HFFc6 (cell line): ENCODE measurements around the gene RAC2. TPM values are rescaled to one million over a fixed set of nuclear protein-coding genes. Genes with fewer than 3 reads are reported as not detected.

Experiments
- DNase-seq: peaks from one replicate; pipeline ENCODE4 v3.0.0-alpha.2; 2018
- H3K27ac Mint-ChIP-seq: 2 replicates; pipeline ENCODE4 v1.8.0; 2020; ENCODE audit warnings: mild to moderate bottlenecking, mixed read lengths
- H3K27me3 Mint-ChIP-seq: 2 replicates; pipeline ENCODE4 v1.8.0; 2021; ENCODE audit warnings: mild to moderate bottlenecking, moderate library complexity, mixed read lengths; ENCODE audit not compliant: insufficient read depth
- H3K36me3 Mint-ChIP-seq: 2 replicates; pipeline ENCODE4 v1.8.0; 2021; ENCODE audit warnings: low read depth, mixed read lengths
- H3K4me1 Mint-ChIP-seq: 2 replicates; pipeline ENCODE4 v1.8.0; 2020; ENCODE audit warnings: low read depth, mixed read lengths
- H3K4me3 Mint-ChIP-seq: 2 replicates; pipeline ENCODE4 v1.8.0; 2020; ENCODE audit warnings: mild to moderate bottlenecking, moderate library complexity, mixed read lengths
- H3K9me3 Mint-ChIP-seq: 2 replicates; pipeline ENCODE4 v1.8.0; 2020; ENCODE audit warnings: mild to moderate bottlenecking, mixed read lengths
- total RNA-seq, 6 experiments: library from RNA; stranded (reverse); fragmentation: NEBNext Ultra II Directional; extraction: Animal tissue kit (Norgen Biotek cat#: 25700); gene quantifications; 2 replicates in 1 of 6; 3 replicates in 5 of 6; pipeline ENCODE4 v1.2.3, GENCODE V29; 2021
- TF ChIP-seq, protein P1 (sequence below): fragments of 200-600 bp; sonication (generic); IDR thresholded peaks from 2 replicates; pipeline ENCODE4 v1.5.0; 2021; ENCODE audit warnings: antibody characterized with exemption, mild to moderate bottlenecking

The RAC2 gene
- total RNA-seq, 6 experiments from 2014 or later, result 29.9 to 57.2 (median 53.5) TPM

GRCh38 chr22:37280718-37281117, 36.6 kb upstream of the RAC2 start:
- Mint-ChIP-seq H3K27me3 (peaks cover 9% of the 10 kb centered on the region), H3K4me3 (no peak overlapping the region), H3K4me1 (peaks cover 25% of the 10 kb centered on the region), H3K9me3 (no peaks in the 10 kb centered on the region), H3K36me3 (no peaks in the 10 kb centered on the region), H3K27ac (no peak overlapping the region)
- DNase-seq, result no peak
- TF ChIP-seq, protein P1, sequence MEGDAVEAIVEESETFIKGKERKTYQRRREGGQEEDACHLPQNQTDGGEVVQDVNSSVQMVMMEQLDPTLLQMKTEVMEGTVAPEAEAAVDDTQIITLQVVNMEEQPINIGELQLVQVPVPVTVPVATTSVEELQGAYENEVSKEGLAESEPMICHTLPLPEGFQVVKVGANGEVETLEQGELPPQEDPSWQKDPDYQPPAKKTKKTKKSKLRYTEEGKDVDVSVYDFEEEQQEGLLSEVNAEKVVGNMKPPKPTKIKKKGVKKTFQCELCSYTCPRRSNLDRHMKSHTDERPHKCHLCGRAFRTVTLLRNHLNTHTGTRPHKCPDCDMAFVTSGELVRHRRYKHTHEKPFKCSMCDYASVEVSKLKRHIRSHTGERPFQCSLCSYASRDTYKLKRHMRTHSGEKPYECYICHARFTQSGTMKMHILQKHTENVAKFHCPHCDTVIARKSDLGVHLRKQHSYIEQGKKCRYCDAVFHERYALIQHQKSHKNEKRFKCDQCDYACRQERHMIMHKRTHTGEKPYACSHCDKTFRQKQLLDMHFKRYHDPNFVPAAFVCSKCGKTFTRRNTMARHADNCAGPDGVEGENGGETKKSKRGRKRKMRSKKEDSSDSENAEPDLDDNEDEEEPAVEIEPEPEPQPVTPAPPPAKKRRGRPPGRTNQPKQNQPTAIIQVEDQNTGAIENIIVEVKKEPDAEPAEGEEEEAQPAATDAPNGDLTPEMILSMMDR, result no peak

DNA sequence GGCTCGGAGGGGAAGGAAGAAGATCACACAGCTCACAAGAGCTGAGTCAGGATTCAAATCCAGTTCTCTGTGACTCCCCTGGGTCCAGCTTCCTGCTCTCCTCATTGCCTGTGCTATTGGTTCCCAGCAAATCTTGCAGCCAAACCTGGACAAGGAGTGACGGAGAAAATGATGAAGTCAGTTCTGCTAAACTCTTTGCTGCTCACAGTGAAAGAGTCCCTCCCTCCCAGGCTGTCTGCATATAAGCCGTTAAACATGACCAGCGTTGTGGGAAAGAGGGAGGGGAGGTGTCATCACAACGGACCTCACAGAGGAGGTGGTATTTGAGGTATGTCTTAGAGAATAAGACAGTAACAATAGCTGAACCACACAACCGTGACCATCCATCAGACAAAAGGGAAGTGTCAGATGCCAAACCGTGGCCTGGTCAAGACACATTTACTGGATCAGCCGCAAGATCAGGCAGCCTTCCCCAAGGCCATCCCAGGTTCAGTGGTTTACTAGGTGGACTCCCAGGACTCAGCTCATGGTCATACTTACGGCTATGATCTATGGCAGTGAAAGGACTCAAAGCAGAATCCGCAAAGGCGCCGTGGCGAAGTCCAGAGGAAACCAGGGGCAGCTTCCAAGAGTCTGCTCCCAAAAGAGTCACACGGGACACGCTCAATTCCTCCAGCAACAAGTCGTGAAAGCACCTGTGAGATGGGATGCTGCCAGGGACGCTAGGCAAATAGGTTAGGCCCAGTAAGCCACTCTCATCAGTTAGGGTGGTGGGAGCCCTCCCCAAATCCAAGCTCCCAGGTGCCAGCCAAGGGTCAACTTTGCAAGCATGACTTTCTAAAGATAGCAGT, 35.5 kb upstream of the RAC2 start:
- Mint-ChIP-seq H3K9me3 (no peaks in the 10 kb centered on the region), H3K4me3 (no peak overlapping the region), H3K27ac (no peak overlapping the region), H3K27me3 (peaks cover 5% of the 10 kb centered on the region), H3K36me3 (no peaks in the 10 kb centered on the region), H3K4me1 (peaks cover 18% of the 10 kb centered on the region)
- DNase-seq, result no peak
- TF ChIP-seq, protein P1, result no peak

DNA sequence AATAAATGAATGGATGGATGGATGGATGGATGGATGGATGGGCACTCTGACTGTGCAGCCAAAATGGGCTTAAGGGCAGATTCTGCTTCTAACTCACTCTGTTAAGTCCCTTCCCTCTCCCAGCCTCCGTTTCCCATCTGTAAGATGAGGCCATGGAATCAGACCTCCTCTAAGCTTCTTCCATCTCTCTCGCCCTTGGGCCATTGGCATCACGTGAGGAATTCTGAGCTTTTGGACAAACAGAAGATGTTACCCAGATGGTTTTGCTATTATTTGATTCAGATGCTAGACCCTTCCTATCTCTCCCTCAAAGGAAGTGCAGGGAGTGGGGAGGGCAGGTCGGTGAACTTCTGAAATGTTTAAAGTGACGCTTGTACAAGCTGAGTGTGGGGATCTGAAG, 34.2 kb upstream of the RAC2 start:
- Mint-ChIP-seq H3K9me3 (no peaks in the 10 kb centered on the region), H3K4me3 (no peak overlapping the region), H3K36me3 (no peaks in the 10 kb centered on the region), H3K27me3 (peaks cover 5% of the 10 kb centered on the region), H3K27ac (no peak overlapping the region), H3K4me1 (peaks cover 18% of the 10 kb centered on the region)
- DNase-seq, result no peak
- TF ChIP-seq, protein P1, result no peak

GRCh38 chr22:37277384-37277783, 33.3 kb upstream of the RAC2 start:
- Mint-ChIP-seq H3K27ac (no peak overlapping the region), H3K9me3 (no peaks in the 10 kb centered on the region), H3K4me3 (no peak overlapping the region), H3K36me3 (no peaks in the 10 kb centered on the region), H3K27me3 (no peaks in the 10 kb centered on the region; the same call in none of the 2 replicates), H3K4me1 (peaks cover 23% of the 10 kb centered on the region)
- DNase-seq, result no peak
- TF ChIP-seq, protein P1, result no peak

DNA sequence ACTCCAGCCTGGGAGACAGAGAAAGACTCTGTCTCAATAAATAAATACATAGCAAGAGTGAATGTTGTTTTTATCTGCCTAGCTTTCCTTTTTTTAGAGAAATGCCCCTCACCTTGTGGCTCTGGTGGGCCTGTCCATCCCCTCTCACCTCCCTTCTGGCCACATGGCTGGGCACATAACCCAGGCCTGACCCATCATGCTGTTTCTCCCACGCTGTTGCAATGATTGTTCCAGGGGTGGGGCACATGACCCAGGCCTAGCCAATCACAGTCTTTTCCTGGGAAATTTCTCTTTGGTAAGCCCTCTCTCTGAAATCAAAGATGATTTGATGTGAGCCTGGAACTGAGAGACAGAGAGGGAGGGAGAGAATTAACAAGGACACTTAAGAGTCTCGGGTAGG, 32.7 kb upstream of the RAC2 start:
- Mint-ChIP-seq H3K9me3 (no peaks in the 10 kb centered on the region), H3K4me3 (no peak overlapping the region), H3K4me1 (peaks cover 29% of the 10 kb centered on the region), H3K27ac (no peak overlapping the region), H3K36me3 (no peaks in the 10 kb centered on the region), H3K27me3 (no peaks in the 10 kb centered on the region; the same call in none of the 2 replicates)
- no peak for DNase-seq
- TF ChIP-seq, protein P1, result no peak
